Lung (tissue), 12 donors: ENCODE data around the gene KRTAP4-3. TPM values are rescaled to one million over a fixed set of nuclear protein-coding genes. Genes with fewer than 3 reads are reported as not detected.

Experiments
- ATAC-seq: fragments of 200-7000 bp; cut with Tn5 transposase; one replicate; pipeline ENCODE4 v1.9.1; 2020; ENCODE audit warnings: moderate number of reproducible peaks; ENCODE audit not compliant: insufficient read depth, low FRiP score
- DNase-seq, 3 donors: peaks; one replicate each; pipeline ENCODE4 v3.0.0-alpha.2; 2013 to 2017
- H3K27ac ChIP-seq, 2 donors: one replicate each; pipeline ENCODE4 v1.5.1; 2013; ENCODE audit warnings: mild to moderate bottlenecking in 2 of 2, moderate library complexity in 2 of 2, control low read depth in 1 of 2, inconsistent platforms in 1 of 2, low read depth in 1 of 2, low read length in 1 of 2
- H3K27me3 ChIP-seq, 3 donors: one replicate each; pipeline ENCODE4 v1.5.1; 2013; ENCODE audit warnings: low read length in 2 of 3; ENCODE audit not compliant: control insufficient read depth in 3 of 3, insufficient read depth in 3 of 3
- H3K36me3 ChIP-seq, 4 donors: one replicate each; pipeline ENCODE4 v1.5.1; 2013; ENCODE audit warnings: low read length in 4 of 4, mild to moderate bottlenecking in 1 of 4, moderate library complexity in 1 of 4; ENCODE audit not compliant: control insufficient read depth in 4 of 4, insufficient read depth in 4 of 4
- H3K4me1 ChIP-seq, 5 donors: one replicate each; pipeline ENCODE4 v1.5.1; 2013; ENCODE audit warnings: low read length in 5 of 5, mild to moderate bottlenecking in 2 of 5, moderate library complexity in 1 of 5; ENCODE audit not compliant: control insufficient read depth in 5 of 5, insufficient read depth in 5 of 5
- H3K4me3 ChIP-seq: one replicate; pipeline ENCODE4 v1.5.1; 2013; ENCODE audit warnings: mild to moderate bottlenecking, control low read depth, moderate library complexity
- H3K9ac ChIP-seq, 2 donors: one replicate each; pipeline ENCODE4 v1.5.1; 2013; ENCODE audit warnings: low read length in 2 of 2, control low read depth in 1 of 2; ENCODE audit not compliant: insufficient read depth in 1 of 2
- H3K9me3 ChIP-seq, 4 donors: one replicate each; pipeline ENCODE4 v1.5.1; 2013; ENCODE audit warnings: low read length in 3 of 4, mild to moderate bottlenecking in 1 of 4, moderate library complexity in 1 of 4; ENCODE audit not compliant: control insufficient read depth in 4 of 4, insufficient read depth in 3 of 4
- CTCF ChIP-seq: IDR thresholded peaks from 2 replicates; pipeline ENCODE4 v1.5.1; 2012; ENCODE audit warnings: mild to moderate bottlenecking; ENCODE audit errors: control extremely low read depth, extremely low read depth
- WGBS, 2 donors: extraction: QIAGEN DNeasy Blood & Tissue Kit; methylation state at CpG; one replicate each; pipeline ENCODE4 v1.1.7; 2013; 5-methylcytosine and 5-hydroxymethylcytosine counted together
- polyA plus RNA-seq, 2 donors: library from polyadenylated mRNA; stranded (reverse); fragments of 200-250 nt; gene quantifications; one replicate each; pipeline ENCODE4 v1.2.1, GENCODE V29; 2013
- total RNA-seq, 2 donors: library from RNA; depleted of rRNA in 1 of 2; stranded (reverse); fragments of >200 nt in 1 of 2; gene quantifications; one replicate each; pipeline ENCODE4 v1.2.1, GENCODE V29; 2014 to 2021
- donor health status: control.
- donor health status: control.
- donor health status: Bipolar disorder and iron deficiency.
- donor health status: healthy.
- donor health status: DM: yes; HTN: yes; CAD: no.

KRTAP4-3 gene
- total and polyA plus RNA-seq, 4 donors, result not detected

GRCh38 chr17:41184480-41184961 lies 16.5 kb upstream of the KRTAP4-3 start, which contains the start of gene KRTAP4-1:
Gene KRTAP4-1, minus strand, starts transcription at chr17:41184911. Its CDS starts 57 bp downstream, at chr17:41184854.
- no peak within 1 kb of the TSS for H3K9ac ChIP-seq
- no peak within 1 kb of the TSS for H3K4me3 ChIP-seq
- H3K27ac ChIP-seq, result no peak within 1 kb of the TSS
- ATAC-seq (no peak), DNase-seq (no peak)
- H3K36me3 ChIP-seq, result no peaks in the 10 kb centered on the region
- H3K27me3 ChIP-seq, result no peaks in the 10 kb centered on the region
- no peak for TF ChIP-seq CTCF
- peaks cover 0 to 5% (median 0%) of the 10 kb centered on the region in 4 donors for H3K9me3 ChIP-seq
- H3K4me1 ChIP-seq, result no peaks in the 10 kb centered on the region
- 75% methylated on average over 9 of the region's 9 CpGs for WGBS, 2 donors

GRCh38 chr17:41178843-41179616 lies 11.0 kb upstream of the KRTAP4-3 start:
- H3K9ac ChIP-seq, result no peak overlapping the region
- WGBS, 2 donors, result 91 to 97% methylated on average over 1 of the region's 1 CpG
- ATAC-seq, result no peak
- H3K4me1 ChIP-seq, result no peaks in the 10 kb centered on the region
- no peak for TF ChIP-seq CTCF
- no peak overlapping the region for H3K4me3 ChIP-seq
- no peak for DNase-seq
- no peaks in the 10 kb centered on the region for H3K36me3 ChIP-seq
- H3K27me3 ChIP-seq, result no peaks in the 10 kb centered on the region
- peaks cover 0 to 3% (median 0%) of the 10 kb centered on the region in 4 donors for H3K9me3 ChIP-seq
- no peak overlapping the region for H3K27ac ChIP-seq

- no peak for ATAC-seq
- WGBS, 2 donors, result 93 to 96% methylated on average over 3 of the region's 3 CpGs
Measured at GRCh38 chr17:41178341-41178740, 10.3 kb upstream of the KRTAP4-3 start.

More at GRCh38 chr17:41178341-41178740, 10.3 kb upstream of the KRTAP4-3 start:
- no peak for DNase-seq
- no peak overlapping the region for H3K9ac ChIP-seq
- H3K36me3 ChIP-seq, result no peaks in the 10 kb centered on the region
- no peak overlapping the region for H3K27ac ChIP-seq
- no peak for TF ChIP-seq CTCF
- H3K27me3 ChIP-seq, result no peaks in the 10 kb centered on the region
- H3K9me3 ChIP-seq, result peaks cover 0 to 3% (median 0%) of the 10 kb centered on the region in 4 donors
- no peaks in the 10 kb centered on the region for H3K4me1 ChIP-seq
- H3K4me3 ChIP-seq, result no peak overlapping the region
